Memory B cell (primary cell): ENCODE measurements around the gene AVL9.
A peak's percentile ranks its signal among the peaks of the same experiment; 100 is the strongest.

Experiments
- ATAC-seq: fragments of 150-1000 bp; cut with Tn5 transposase; 2 replicates; pipeline ENCODE4 v1.10.0; 2021; ENCODE audit warnings: low read depth, mild to moderate bottlenecking, moderate library complexity
- DNase-seq, 2 donors: peaks; one replicate each; pipeline ENCODE4 v3.0.0; 2022; ENCODE audit warnings: low spot score in 2 of 2
- H3K27ac Mint-ChIP-seq: one replicate; pipeline ENCODE4 v1.8.0; 2022; ENCODE audit warnings: mild to moderate bottlenecking, moderate library complexity, mixed read lengths
- H3K27me3 Mint-ChIP-seq: one replicate; pipeline ENCODE4 v1.8.0; 2022; ENCODE audit warnings: mixed read lengths
- H3K36me3 Mint-ChIP-seq: one replicate; pipeline ENCODE4 v1.8.0; 2022; ENCODE audit warnings: mild to moderate bottlenecking, mixed read lengths
- H3K4me1 Mint-ChIP-seq: one replicate; pipeline ENCODE4 v1.8.0; 2022; ENCODE audit warnings: mixed read lengths
- H3K4me3 Mint-ChIP-seq: one replicate; pipeline ENCODE4 v1.8.0; 2022; ENCODE audit warnings: mild to moderate bottlenecking, moderate library complexity, mixed read lengths
- H3K9me3 Mint-ChIP-seq: one replicate; pipeline ENCODE4 v1.8.0; 2022; ENCODE audit warnings: mixed read lengths

The AVL9 gene

DNA sequence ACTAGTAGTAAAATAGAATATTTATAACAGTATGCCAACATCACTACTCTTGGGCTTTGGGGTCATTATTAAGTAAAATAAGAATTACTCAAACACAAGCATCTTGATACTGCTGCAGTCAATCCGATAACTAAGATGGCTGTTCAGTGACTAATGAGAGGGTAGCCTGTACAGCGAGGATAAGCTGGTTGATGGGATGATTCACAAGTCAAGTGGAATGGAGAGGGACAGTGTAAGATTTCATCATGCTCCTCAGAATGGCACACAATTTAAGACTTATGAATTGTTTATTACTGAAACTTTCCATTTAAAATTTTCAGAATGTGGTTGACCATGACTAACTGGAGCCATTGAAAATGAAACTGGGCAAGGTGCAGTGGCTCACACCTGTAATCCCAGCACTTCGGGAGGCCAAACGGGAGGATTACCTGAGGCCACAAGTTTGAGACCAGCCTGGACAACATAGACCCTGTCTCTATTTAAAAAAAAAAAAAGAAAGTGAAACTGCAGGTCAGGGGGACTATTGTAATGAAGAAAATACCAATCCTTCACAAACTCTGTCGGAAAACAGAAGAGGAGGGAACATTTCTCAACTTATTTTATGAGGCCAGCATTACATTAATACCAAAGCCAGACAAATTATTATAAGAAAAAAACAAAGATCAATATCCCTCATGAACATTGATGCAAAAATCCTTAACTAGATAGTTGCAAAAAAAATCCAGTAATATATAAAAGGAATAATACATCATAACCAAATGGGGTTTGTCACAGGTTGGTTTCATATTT is 11.2 kb downstream of the AVL9 start:
- Mint-ChIP-seq H3K9me3 (no peaks in the 10 kb centered on the region), H3K27ac (no peak overlapping the region), H3K27me3 (no peaks in the 10 kb centered on the region), H3K4me1 (peaks cover 23% of the 10 kb centered on the region), H3K36me3 (peaks cover 5% of the 10 kb centered on the region), H3K4me3 (no peak overlapping the region)
- DNase-seq, result no peak
- no peak for ATAC-seq

DNA sequence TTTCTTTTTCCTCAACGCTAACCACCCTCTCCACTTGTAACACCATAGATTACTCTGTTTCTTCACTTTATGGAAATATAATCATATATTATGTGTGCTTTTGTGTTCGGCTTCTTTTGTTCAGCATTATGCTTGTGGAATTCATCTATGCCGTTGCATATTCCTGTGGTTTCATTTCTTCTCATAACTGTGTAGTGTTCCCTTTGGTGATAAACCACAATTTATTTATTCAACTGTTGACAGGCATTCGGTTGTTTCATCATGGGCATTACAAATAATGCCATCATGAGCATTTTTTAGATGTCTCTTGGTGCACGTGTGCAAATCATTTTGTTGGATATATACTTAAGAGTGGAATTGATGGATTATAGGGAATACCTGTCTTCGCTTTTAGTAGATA is 12.1 kb downstream of the AVL9 start:
- Mint-ChIP-seq H3K27ac (no peak overlapping the region), H3K4me1 (peaks cover 27% of the 10 kb centered on the region), H3K4me3 (no peak overlapping the region), H3K9me3 (no peaks in the 10 kb centered on the region), H3K27me3 (no peaks in the 10 kb centered on the region), H3K36me3 (peaks cover 6% of the 10 kb centered on the region)
- DNase-seq (no peak), ATAC-seq (no peak)

DNA sequence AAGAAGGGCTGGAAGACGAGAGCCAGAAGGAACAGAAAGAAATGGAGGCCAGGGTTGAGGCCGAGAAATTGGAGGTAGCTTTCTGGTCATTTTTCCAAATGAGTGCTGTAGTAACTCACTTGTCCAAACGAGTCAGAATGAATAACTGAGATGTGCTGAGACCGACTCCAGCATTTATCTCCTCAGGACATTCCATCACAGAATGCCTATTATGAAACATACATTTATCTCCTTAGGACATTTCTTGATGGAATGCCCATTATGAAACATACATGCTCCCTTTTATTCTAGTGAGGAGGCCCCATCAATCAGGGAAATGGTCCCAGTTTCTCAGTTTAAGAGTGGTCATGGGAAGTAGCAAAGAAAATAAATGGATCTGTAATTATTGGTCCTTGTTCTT is 16.5 kb downstream of the AVL9 start:
- no peaks in the 10 kb centered on the region for H3K27me3 Mint-ChIP-seq
- H3K27ac Mint-ChIP-seq, result no peak overlapping the region
- no peak for ATAC-seq
- H3K4me1 Mint-ChIP-seq, result peaks cover 55% of the 10 kb centered on the region
- peaks cover 19% of the 10 kb centered on the region for H3K36me3 Mint-ChIP-seq
- H3K9me3 Mint-ChIP-seq, result no peaks in the 10 kb centered on the region
- DNase-seq, result no peak
- H3K4me3 Mint-ChIP-seq, result no peak overlapping the region

DNA sequence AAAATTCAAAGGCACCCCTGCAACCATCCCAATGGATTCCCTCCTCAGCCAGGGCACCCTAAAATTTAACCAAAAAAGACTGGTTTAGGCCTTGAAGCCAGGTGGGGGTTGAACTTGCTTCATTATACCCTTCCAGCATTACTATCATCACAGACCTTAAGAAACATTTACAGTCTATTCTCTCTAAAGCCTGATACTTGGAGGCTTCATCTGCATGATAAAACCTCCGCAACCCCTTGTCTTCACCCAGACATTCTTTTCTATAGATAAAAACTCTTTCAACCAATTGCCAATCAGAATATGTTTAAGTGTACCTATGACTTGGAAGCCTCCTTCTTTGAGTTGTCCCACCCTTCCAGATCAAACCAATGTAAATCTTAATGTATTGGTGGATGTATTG is 17.9 kb downstream of the AVL9 start:
- Mint-ChIP-seq H3K27ac (peak overlapping the region; percentile 36), H3K9me3 (peaks cover 3% of the 10 kb centered on the region), H3K27me3 (no peaks in the 10 kb centered on the region), H3K4me3 (no peak overlapping the region), H3K4me1 (peaks cover 46% of the 10 kb centered on the region), H3K36me3 (peaks cover 25% of the 10 kb centered on the region)
- DNase-seq (no peak), ATAC-seq (no peak)

DNA sequence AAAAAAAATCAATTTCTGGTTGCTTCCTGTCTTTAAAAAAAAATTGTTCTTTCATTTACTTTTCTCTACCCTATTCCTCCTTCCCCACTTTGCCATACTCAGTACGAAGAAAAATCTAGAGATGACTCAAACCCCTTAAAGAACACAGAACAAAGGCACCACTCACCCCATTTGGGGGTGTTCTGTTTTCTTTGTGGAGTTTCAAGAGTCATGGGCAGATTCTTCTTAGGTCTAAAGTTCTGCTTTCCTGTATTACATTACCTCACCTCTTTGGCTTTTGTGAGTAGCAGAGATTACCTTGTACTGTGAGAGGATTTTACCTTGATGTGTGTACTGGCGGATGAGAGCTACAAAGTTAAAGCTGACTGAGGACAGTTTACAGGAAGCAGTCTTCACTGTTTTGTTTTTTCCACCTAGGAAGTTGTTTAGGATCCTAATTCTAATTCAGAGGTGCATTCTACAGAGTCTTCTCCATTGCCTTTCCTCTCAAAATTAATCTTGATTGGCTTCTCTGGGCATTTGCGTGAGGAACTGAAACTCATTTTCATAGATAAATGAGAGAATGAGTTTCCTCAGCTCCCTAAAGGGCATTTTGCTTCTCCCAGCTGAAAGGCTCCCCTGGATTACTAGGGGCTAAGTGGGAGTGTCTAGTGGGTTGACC is 20.7 kb downstream of the AVL9 start:
- H3K4me3 Mint-ChIP-seq, result peak overlapping the region; percentile 48
- H3K9me3 Mint-ChIP-seq, result peaks cover 7% of the 10 kb centered on the region
- peaks cover 38% of the 10 kb centered on the region for H3K36me3 Mint-ChIP-seq
- ATAC-seq, result peak; percentile 41
- peaks cover 46% of the 10 kb centered on the region for H3K4me1 Mint-ChIP-seq
- no peak for DNase-seq
- peak overlapping the region; percentile 92 for H3K27ac Mint-ChIP-seq
- H3K27me3 Mint-ChIP-seq, result no peaks in the 10 kb centered on the region

DNA sequence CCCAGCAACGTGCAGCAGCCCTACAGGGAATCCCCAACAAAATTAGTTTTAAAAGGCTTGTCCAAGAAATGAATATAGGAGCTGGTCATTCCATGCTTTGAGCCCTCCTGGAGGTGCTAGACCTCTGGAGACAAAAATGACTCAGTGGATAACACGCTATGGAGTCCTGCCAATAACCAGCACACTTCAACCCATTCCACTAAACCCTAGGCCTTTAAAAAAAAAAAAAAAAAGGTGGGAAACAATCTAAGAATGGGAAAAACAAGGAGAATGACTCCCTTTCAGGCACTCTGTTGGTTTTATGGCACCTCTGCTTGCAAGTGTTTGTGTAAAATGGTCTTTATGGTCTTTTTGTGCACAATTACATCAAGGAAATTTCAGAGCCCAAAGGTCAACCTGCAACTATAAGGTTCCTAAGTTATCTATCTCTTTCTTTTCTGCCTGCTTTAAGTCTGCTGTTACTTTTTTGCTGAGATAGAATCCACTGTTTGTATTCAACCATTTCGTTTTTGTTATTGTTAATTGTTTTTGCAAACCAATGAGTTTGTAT is 21.3 kb downstream of the AVL9 start:
- Mint-ChIP-seq H3K36me3 (peaks cover 38% of the 10 kb centered on the region), H3K9me3 (peaks cover 11% of the 10 kb centered on the region), H3K4me1 (peaks cover 44% of the 10 kb centered on the region), H3K27me3 (no peaks in the 10 kb centered on the region), H3K4me3 (no peak overlapping the region), H3K27ac (peak overlapping the region; percentile 20)
- DNase-seq, result no peak
- no peak for ATAC-seq

DNA sequence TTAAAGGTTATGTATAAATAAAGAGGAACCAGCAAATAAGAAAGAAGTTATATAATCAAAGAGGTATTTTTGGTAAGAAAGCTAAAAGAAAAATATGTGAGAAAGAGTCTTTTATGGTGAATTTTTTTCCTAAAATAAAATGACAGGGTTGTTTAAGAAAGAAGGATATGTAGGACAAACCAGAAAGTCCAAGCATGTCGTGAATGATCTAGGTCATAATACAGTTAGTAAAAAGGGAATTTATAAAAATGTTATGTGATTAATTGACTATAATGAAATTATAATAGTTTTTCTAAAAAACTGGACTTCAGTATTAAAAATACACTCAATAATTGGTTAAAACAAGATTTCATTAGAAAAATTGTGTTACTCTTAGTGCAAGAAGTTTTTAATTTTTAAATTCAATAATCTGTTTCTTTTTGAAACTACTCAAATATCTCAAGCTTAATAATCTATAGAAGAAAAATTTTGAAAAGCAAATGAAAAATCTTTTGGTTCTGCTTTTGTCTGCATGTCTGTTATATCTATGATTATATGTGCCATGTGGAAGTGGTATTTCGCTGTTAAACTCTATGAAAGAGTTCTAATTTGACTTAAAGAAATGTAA is 23.3 kb downstream of the AVL9 start:
- H3K4me3 Mint-ChIP-seq, result no peak overlapping the region
- no peak overlapping the region for H3K27ac Mint-ChIP-seq
- H3K27me3 Mint-ChIP-seq, result no peaks in the 10 kb centered on the region
- DNase-seq (no peak), ATAC-seq (no peak)
- H3K4me1 Mint-ChIP-seq, result peaks cover 33% of the 10 kb centered on the region
- peaks cover 43% of the 10 kb centered on the region for H3K36me3 Mint-ChIP-seq
- H3K9me3 Mint-ChIP-seq, result peaks cover 11% of the 10 kb centered on the region

DNA sequence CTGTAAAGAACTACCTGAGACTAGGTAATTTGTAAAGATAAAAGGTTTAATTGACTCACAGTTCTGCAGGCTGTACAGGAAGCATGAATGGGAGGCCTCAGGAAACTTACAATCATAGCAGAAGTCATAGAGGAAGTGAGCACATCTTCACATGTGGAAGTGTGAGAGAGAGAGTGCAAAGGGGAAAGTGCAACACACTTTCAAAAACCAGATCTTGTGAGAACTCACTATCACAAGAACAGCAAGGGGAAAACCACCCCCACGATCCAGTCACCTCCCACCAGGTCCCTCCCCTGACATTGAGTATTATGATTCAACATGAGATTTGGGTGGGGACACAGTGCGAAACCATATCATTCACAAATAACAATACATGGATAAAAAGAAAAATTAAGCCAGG is 24.5 kb downstream of the AVL9 start:
- Mint-ChIP-seq H3K27me3 (no peaks in the 10 kb centered on the region), H3K27ac (no peak overlapping the region), H3K4me3 (no peak overlapping the region), H3K9me3 (peaks cover 11% of the 10 kb centered on the region), H3K36me3 (peaks cover 38% of the 10 kb centered on the region), H3K4me1 (peaks cover 30% of the 10 kb centered on the region)
- DNase-seq, result no peak
- ATAC-seq, result no peak

DNA sequence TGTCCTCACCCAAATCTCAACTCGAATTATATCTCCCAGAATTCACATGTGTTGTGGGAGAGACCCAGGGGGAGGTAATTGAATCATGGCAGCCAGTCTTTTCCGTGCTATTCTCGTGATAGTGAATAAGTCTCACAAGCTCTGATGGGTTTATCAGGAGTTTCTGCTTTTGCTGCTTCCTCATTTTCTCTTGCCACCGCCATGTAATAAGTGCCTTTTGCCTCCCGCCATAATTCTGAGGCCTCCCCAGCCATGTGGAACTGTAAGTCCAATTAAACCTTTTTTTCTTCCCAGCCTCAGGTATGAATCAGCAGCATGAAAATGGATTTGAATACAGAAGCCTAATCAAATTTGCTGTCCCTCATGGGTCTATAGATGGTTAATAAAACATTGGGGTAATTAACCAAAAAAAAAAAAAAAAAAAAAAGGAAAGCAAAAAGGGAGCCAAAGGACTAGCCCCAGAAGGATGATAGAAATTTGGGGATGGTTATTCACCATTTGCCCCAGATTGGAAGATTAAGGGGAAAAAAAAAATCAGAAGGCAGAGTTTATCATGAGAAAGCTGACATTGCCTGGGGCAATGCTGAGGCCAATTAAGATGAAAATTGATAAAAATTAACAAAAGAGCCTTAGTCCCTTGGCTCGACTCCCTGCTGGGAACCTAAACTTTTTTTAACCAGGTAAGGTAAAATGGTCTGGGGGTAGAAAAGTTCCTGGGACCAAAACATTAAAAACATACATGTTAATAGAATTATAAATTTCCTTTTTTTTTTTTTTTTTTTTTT is 27.6 kb downstream of the AVL9 start:
- Mint-ChIP-seq H3K4me3 (no peak overlapping the region), H3K9me3 (peaks cover 8% of the 10 kb centered on the region), H3K4me1 (peaks cover 15% of the 10 kb centered on the region), H3K27ac (no peak overlapping the region), H3K27me3 (no peaks in the 10 kb centered on the region), H3K36me3 (peaks cover 25% of the 10 kb centered on the region)
- no peak for ATAC-seq
- DNase-seq, result no peak

DNA sequence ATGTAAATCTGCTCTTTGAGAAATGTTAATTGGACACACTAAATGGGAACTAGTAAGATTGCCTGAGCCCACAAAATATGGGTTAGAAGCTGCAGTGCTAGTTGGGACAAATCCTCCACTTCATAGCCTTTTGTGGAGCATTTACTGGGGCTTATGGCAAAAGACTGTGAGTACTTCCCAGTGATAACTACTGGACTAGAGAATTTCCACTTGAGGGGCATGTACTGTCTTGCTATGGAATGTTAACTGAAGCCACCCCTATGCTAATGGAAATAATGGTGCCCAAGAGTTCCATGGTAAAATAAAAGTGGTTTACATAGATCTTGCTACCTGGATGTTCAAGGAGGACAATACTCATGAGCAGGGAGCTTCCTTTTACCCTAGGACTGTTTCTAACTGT is 29.3 kb downstream of the AVL9 start:
- H3K4me1 Mint-ChIP-seq, result peaks cover 18% of the 10 kb centered on the region

DNA sequence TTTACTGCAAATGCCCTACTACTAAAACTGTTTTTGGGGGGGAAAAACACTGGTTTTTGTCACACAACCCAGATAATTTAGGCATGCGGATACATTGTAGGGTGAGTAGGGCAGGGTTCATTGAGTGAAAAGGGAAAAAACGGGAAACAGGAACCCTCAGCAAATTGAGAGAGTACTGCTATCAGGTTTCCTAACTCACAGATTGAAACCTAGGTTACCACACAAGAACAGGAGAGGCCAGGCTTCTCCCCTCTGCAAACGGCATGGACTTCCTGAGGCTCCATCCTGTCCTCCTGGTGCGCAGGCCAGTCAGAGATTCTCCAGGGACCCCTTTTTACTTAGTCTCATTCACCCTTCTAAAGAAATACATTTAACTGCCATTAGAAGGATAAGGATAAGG is 30.6 kb downstream of the AVL9 start:
- H3K4me1 Mint-ChIP-seq, result peaks cover 17% of the 10 kb centered on the region

More for the DNA sequence above, 29.3 kb downstream of the AVL9 start:
- Mint-ChIP-seq H3K36me3 (peaks cover 25% of the 10 kb centered on the region), H3K27me3 (no peaks in the 10 kb centered on the region), H3K9me3 (peaks cover 8% of the 10 kb centered on the region), H3K4me3 (no peak overlapping the region), H3K27ac (no peak overlapping the region)
- DNase-seq (no peak), ATAC-seq (no peak)

DNA sequence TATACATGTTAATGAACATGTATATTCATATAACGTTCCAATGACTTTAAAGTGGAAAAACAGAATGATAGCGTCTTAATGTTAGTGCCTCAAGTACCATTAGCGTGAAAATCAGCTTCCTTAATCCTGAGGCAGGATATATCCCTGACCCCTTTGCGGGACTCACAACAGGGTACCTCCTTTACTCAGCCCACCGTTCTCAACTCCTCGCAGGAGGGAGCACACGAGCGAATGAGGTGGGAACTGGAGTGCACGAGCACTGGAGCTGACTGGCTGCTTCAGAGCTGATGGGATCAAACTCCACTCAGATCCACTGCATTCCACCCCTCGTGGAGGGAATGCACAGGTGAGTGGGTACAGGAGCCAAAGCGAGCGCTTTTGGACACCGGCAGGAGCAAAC is 36.1 kb downstream of the AVL9 start:
- H3K4me3 Mint-ChIP-seq, result no peak overlapping the region
- DNase-seq (no peak), ATAC-seq (no peak)
- H3K9me3 Mint-ChIP-seq, result no peaks in the 10 kb centered on the region
- H3K27ac Mint-ChIP-seq, result no peak overlapping the region
- H3K27me3 Mint-ChIP-seq, result no peaks in the 10 kb centered on the region
- peaks cover 3% of the 10 kb centered on the region for H3K36me3 Mint-ChIP-seq
- H3K4me1 Mint-ChIP-seq, result peaks cover 6% of the 10 kb centered on the region

More for the DNA sequence above, 30.6 kb downstream of the AVL9 start:
- Mint-ChIP-seq H3K9me3 (peaks cover 6% of the 10 kb centered on the region), H3K4me3 (no peak overlapping the region), H3K27me3 (no peaks in the 10 kb centered on the region), H3K27ac (no peak overlapping the region), H3K36me3 (peaks cover 14% of the 10 kb centered on the region)
- no peak for DNase-seq
- ATAC-seq, result no peak

DNA sequence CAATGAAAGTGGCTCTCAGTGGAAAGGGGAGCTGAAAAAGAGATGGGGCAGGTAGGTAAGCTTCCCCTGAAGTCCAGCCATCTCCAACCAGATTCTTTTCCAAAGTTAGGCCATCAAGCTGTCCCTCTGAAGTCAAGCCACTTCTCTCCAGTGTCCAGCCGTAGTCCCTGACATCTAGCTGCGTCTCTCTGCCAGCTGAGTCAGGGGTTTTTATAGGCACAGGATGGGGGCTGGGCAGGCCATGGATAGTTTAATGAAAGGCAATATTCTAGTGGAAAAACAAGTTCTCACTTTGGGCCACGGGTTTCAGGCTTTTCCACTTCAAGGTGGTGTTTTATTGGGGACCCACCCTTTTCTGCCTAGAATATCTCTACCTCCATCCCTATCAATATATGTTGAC is 36.8 kb downstream of the AVL9 start:
- DNase-seq (no peak), ATAC-seq (no peak)
- Mint-ChIP-seq H3K27me3 (no peaks in the 10 kb centered on the region), H3K27ac (no peak overlapping the region), H3K4me3 (no peak overlapping the region), H3K9me3 (no peaks in the 10 kb centered on the region), H3K4me1 (peaks cover 6% of the 10 kb centered on the region), H3K36me3 (peaks cover 3% of the 10 kb centered on the region)

DNA sequence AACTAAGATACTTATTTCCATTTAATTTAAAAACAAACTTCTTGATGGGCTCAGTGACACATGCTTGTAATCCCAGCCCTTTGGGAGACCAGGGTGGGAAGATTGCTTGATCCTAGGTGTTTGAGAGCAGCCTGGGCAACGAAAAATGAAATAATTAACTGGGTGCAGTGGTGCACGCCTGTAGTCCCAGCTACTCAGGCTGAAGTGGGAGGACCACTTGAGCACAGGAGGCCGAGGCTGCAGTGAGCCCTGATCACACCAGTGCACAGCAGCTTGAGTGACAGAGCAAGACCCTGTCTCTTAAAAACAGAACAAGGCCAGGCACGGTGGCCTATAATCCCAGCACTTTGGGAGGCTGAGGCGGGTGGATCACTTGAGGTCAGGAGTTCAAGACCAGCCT is 37.4 kb downstream of the AVL9 start:
- ATAC-seq (no peak), DNase-seq (no peak)
- Mint-ChIP-seq H3K36me3 (peaks cover 3% of the 10 kb centered on the region), H3K4me3 (no peak overlapping the region), H3K4me1 (peaks cover 6% of the 10 kb centered on the region), H3K27me3 (no peaks in the 10 kb centered on the region), H3K27ac (no peak overlapping the region), H3K9me3 (no peaks in the 10 kb centered on the region)
